Measurements from ENCODE around the gene DNASE2B. TPM values are rescaled to one million over a fixed set of nuclear protein-coding genes. Genes with fewer than 3 reads are reported as not detected.

Gene DNASE2B
- total RNA-seq, 1 donor: not detected

GRCh38 chr1:84373436-84374141, 24.7 kb upstream of the DNASE2B start:
- DNase-seq (ENCODE audit: low read depth in 2 of 3, low spot score in 2 of 3): no peak

DNA sequence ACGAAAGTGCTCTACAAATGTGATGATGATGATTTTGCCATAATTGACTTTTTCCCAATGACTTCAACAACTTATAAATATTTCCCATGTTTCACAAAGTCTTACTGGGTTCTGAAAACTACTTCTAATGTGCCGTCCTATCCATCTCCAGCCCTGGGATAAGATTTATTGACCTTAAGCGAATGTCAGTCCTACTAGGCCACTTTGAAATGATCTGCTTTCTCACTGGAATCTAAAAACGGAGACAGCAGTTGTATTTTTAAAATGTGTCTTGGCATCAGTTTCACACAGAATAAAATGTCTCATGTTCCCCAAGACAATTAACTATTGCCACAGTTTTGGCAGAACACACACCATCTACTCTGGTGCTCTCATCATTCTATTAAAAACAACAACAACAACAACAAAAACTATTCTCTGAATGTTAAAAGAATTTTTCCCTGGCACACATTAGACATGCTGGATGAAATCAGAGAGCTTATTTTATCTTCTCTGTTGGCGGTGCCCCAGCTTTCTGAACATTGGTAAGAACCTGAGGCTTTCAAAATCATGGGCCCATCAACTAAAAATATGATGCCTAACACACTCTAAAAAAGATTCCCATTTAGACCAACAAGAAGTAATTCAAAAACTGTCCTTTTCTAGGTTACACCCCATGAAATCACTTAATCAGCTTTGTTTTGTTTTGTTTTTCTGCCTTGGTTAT, 23.1 kb upstream of the DNASE2B start:
- no peak for DNase-seq (ENCODE audit: low read depth in 2 of 3, low spot score in 2 of 3)

DNA sequence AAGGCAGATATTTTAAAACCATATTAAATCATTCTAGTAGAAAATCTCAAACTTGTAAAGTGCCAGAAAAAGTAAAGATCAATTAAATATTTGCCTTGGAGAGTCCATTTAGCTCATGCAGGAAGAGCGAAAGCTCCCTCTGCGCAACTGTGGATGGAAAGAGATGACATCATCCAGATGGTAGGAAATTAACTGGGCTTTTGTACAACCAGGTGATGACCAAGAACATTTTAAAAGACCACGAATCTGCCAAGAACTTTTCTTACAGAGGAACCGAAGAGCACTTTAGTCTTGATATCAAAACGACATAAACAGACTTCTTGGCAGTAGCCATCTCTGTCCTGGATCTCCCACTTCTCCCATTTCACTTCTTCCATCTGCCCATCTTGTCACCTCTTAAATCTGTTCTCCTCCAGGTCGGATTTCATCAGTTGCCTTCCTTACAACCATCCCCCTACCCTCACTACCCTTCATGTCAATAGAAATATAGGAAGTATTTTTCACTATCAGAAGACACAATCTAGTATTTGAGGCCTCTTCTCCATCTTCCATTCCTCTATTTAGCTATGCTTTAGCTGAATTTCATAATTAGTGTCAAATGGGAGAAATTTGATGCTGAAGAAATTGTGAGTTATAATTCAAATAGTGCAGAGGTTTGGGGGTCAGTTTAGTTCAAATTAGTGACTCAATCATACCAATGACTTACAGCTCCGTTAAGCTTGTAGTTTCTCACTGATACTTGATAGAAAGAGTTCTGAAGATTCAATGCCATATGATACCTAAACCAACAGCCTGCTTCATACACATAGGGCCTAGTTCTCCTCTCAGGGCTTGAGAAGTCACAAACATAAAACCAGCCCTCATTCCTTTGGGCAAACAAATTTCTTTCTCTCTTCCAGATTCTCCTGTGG, 22.0 kb upstream of the DNASE2B start:
- DNase-seq (ENCODE audit: low read depth in 2 of 3, low spot score in 2 of 3): no peak

DNA sequence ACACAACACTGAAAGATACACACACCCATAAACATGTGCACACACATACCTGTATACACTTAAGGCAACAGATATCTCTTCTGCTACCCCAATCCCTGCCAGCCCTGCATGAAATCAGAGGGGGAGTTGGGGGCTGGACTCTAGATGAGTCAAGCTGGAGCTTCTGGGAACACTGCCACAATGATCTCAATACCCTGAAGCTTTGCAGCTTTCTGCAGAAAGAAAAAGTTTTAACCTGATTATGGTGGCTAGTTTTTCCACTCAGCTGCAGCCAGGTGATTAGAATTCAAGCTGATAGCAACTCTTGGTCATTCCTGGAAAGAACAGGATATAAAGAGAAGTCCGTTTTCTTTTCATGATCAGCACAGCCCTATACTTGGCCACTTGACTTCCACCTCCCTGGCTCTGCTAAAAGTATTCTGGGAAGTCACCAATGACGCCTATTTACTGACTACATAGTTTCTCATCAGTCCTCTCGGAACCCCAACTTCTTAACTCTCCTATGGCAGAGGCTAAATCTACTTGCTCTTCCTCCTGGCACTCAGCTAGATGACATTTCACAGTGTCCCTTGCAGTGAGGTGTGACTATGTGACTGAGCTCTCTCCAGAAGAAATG, 20.7 kb upstream of the DNASE2B start:
- no peak for DNase-seq (ENCODE audit: low read depth in 2 of 3, low spot score in 2 of 3)

DNA sequence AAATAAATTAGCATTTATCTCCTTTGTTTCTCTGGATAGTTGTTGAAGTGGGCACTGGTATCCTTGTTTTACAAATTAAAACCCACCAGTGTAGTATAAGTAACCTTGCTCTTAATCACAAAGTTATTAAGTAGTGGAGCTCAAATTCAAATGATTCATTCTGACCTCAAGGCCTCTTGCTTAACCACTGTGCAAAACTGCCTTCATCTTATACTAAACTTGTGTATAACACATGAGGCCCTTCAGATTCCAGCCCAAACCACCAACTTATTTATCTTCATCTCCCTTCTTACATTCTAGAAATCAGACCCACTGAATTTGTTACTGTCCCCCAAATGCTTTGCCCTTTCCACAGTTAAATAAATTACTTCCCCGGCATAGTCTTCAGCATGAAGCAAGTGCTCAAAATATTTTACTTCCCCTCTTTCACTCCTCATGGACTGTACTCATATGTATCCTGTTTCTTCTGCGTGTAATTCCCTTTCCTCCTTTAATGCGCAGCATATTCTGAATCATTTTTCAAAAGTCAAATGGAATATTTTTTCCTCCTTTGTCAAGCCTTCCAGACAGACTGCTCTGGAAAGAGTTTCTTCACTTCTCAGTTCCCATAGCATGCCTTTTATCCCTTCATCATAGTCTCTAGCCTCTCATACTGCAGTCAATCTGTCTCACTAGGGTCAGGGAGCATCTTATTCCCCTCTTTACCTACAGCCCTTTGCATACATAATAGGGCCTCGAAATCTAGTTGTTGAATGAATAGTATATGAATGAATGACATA, 19.0 kb upstream of the DNASE2B start:
- peak in 1 of 3 donors; percentile 9 for DNase-seq (ENCODE audit: low read depth in 2 of 3, low spot score in 2 of 3)

GRCh38 chr1:84379917-84380180, 18.4 kb upstream of the DNASE2B start:
- DNase-seq (ENCODE audit: low read depth in 2 of 3, low spot score in 2 of 3): no peak

DNA sequence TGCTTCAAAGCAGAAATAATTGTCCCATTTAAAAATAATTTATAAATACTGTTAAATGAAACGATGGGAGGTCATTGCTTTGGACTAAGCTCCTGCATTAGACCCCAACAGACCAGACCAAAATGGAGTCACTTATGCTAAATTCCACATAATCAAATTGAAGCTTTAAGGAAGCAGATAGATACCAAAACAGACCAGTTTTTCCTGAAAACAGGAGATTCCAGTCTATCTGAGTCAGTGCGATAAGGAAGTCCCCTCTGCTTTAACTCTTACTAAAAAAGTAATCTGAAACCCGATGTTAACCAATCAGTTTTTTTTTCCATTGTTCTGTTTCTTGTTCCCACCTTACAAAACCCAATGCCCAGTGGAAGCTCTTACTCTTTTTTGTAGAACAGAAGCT, 16.2 kb upstream of the DNASE2B start:
- no peak for DNase-seq (ENCODE audit: low read depth in 2 of 3, low spot score in 2 of 3)

DNA sequence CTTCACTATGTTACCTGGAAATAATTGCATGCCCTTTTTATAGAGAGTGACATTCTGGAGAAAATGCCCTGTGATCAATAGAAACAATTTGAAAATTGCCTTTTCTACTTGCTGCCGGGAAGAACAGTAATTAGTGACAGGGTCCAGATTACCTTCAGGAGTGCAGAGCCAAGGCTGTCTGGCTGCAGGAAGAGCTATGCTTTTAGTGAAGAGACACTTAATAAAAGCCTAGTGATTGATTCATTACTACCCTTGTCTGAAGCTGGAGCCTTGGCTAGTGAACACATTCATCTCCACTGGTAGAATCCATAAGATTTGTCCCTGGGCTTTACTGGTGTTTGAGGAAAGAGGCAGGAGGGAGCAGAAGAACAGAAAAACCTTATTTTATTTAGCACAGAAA, 12.9 kb upstream of the DNASE2B start:
- DNase-seq (ENCODE audit: low read depth in 2 of 3, low spot score in 2 of 3): no peak

- no peak for DNase-seq (ENCODE audit: low read depth in 2 of 3, low spot score in 2 of 3)
Observed at GRCh38 chr1:84386716-84387479, 11.4 kb upstream of the DNASE2B start.

- peak in 1 of 3 donors; percentile 30 for DNase-seq (ENCODE audit: low read depth in 2 of 3, low spot score in 2 of 3)
Observed at GRCh38 chr1:84387480-84388163, 10.7 kb upstream of the DNASE2B start.

DNA sequence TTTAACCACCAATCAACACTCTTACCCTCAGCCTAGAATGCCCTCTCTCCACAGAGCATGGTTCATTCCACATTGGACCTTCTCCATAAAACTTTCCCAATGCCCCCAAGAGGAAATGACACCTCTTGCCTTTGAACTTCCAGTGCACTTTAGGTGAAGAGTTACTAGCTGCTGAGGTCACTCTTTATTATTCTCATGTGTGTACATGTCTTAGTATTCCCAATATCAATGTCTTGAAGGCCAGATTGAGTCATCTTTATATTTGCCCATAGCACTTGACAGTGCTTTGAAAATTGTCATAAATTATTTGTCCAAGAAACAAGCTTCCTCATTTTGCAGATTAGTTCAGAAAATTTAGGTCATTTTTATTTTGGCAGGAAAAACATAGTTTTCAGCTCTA, 8.1 kb upstream of the DNASE2B start:
- DNase-seq (ENCODE audit: low read depth in 2 of 3, low spot score in 2 of 3): peak in 1 of 3 donors; percentile 38

DNA sequence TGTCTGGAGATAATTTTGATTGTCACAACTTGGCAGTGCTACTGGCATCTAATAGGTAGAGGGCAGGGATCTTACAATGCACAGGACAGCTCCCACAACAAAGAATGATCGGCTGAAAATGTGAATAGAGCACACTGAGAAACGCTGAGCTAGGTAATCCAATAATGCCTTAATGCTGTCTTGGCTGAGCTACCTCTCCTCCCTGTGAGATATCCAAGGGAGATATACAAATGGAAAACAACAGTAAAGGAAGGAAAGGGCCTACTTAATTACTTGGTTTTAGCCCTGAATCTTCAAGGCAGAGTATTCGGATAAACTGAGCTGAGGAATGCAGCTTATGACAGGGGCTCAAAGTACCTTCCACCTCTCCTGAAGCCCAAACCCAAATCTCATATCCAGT, 2.9 kb downstream of the DNASE2B start:
- no peak for DNase-seq (ENCODE audit: low read depth in 2 of 3, low spot score in 2 of 3)

GRCh38 chr1:84402060-84402459, 3.8 kb downstream of the DNASE2B start:
- DNase-seq (ENCODE audit: low read depth in 2 of 3, low spot score in 2 of 3): no peak

DNA sequence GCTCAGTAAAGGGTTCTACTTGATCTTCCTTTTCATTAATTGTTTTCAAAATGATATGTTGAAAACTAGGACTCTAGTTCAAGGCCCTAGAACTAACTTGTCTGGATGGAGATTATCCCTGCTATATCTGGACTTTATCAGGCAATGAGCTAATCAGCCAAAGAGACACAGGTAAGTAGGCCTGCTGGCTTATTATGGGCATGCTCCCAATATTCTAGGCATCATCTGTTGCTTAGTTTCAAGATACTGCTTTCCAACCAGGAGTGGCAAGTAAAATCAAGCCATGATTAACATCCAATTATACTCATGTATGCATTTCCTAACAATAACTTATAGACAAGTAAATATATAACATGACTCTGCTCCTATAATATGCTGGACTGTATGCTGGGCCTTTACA, 4.2 kb downstream of the DNASE2B start:
- no peak for DNase-seq (ENCODE audit: low read depth in 2 of 3, low spot score in 2 of 3)

DNA sequence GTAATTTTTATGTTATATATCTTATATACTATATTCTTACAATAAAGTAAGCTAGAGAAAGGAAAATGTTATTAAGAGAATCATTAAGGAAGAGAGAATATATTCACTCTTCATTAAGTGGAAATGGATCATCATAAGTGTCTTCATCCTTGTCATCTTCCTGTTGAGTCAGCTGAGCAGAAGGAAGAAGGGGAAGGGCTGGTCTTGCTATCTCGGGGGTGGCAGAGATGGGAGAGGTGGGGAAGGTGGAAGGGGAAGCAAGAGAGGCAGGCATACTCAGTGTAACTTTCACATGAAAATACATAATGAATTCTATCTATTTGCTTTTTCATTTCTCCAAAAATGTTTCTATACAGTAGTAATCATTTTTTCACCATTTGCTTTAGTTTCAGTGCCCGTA, 5.1 kb downstream of the DNASE2B start:
- DNase-seq (ENCODE audit: low read depth in 2 of 3, low spot score in 2 of 3): no peak

- DNase-seq (ENCODE audit: low read depth in 2 of 3, low spot score in 2 of 3): no peak
Observed at GRCh38 chr1:84406346-84406861, 8.1 kb downstream of the DNASE2B start.

GRCh38 chr1:84407524-84407923, 9.2 kb downstream of the DNASE2B start:
- DNase-seq (ENCODE audit: low read depth in 2 of 3, low spot score in 2 of 3): no peak

DNA sequence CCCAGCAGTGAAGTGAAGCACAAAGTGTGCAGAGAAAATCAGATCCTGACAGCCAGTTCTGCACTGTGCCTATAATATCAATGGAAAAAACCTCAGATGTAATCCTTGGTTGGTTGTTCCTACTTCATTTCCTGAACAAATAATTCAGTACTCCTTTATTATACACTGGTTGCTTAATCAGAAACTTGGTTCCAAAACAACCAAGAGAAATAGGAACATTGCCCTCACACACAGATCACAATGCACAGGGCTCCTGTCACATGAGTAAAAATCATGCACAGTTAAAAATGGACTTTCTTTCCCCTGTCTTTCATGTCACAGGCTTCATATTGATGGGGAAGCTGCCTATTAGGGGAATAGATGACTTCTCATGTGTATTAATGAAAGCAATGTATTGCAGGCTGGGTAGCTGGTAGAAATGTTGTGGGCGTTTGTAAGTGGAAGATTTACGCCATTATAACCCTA, 9.7 kb downstream of the DNASE2B start:
- DNase-seq (ENCODE audit: low read depth in 2 of 3, low spot score in 2 of 3): no peak

DNA sequence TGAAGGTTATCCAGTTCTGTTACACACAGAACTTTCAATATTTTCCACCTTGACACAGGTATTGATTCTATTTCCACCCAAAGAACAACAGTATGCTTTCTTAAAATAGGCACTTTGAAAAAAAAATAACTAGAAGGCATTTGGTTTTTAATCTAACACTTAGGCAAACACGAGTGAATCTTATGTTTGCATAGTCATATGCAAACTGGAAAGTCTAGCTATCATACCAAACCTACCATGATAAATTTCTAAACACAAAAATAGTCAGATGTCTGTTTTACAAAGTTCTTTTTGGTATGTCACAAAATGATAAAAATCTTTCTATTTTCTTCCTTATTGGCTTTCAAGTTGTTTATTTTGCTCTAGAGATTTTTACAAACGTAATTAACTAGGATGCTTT, 11.6 kb downstream of the DNASE2B start:
- DNase-seq (ENCODE audit: low read depth in 2 of 3, low spot score in 2 of 3): no peak

Data from hematopoietic multipotent progenitor cell (in vitro differentiated cells).